Lung microvascular endothelial cell (primary cell): ENCODE results near the gene PIK3R4. TPM values are rescaled to one million over a fixed set of nuclear protein-coding genes. Genes with fewer than 3 reads are reported as not detected.

ENCODE experiments used
- DNase-seq, 2 donors: peaks; one replicate each; pipeline versions ENCODE4 v3.0.0 to v3.0.0-alpha.2; 2010; ENCODE audit warnings: low read depth in 2 of 2
- total RNA-seq: library from RNA; depleted of rRNA; stranded (reverse); fragments of >200 nt; gene quantifications from 2 replicates; pipeline ENCODE4 v1.2.1, GENCODE V29; 2014

Gene PIK3R4
- total RNA-seq, 1 donor from 2014 or later, result 30.4 TPM

- DNase-seq, result no peak
Measured at GRCh38 chr3:130688697-130689470, 57.7 kb downstream of the PIK3R4 start.

- DNase-seq, result no peak
Measured at GRCh38 chr3:130688015-130688688, 58.5 kb downstream of the PIK3R4 start.

- no peak for DNase-seq
Measured at GRCh38 chr3:130687327-130687726, 59.3 kb downstream of the PIK3R4 start.

- no peak for DNase-seq
Measured at GRCh38 chr3:130686833-130687232, 59.8 kb downstream of the PIK3R4 start.

GRCh38 chr3:130682131-130682530, 64.5 kb downstream of the PIK3R4 start:
- DNase-seq, result no peak

- DNase-seq, result no peak
Measured at GRCh38 chr3:130679218-130679617, 67.4 kb downstream of the PIK3R4 start.

GRCh38 chr3:130677343-130677742, 69.3 kb downstream of the PIK3R4 start:
- DNase-seq, result no peak

- DNase-seq, result no peak
Measured at GRCh38 chr3:130671545-130672312, 74.9 kb downstream of the PIK3R4 start.

GRCh38 chr3:130669740-130670139, 76.9 kb downstream of the PIK3R4 start:
- DNase-seq, result no peak

- DNase-seq, result no peak
Measured at GRCh38 chr3:130663092-130663491, 83.5 kb downstream of the PIK3R4 start.

- DNase-seq, result no peak
Measured at GRCh38 chr3:130662501-130662996, 84.1 kb downstream of the PIK3R4 start.

GRCh38 chr3:130661140-130661891, 85.3 kb downstream of the PIK3R4 start:
- peak; percentile 5 to 51 for DNase-seq

- no peak for DNase-seq
Measured at GRCh38 chr3:130659911-130660310, 86.7 kb downstream of the PIK3R4 start.

GRCh38 chr3:130658678-130659077, 88.0 kb downstream of the PIK3R4 start:
- peak; percentile 10 to 33 for DNase-seq

- DNase-seq, result no peak
Measured at GRCh38 chr3:130656627-130657026, 90.0 kb downstream of the PIK3R4 start.

- DNase-seq, result no peak
Measured at GRCh38 chr3:130654921-130655320, 91.7 kb downstream of the PIK3R4 start.

- no peak for DNase-seq
Measured at GRCh38 chr3:130654091-130654490, 92.5 kb downstream of the PIK3R4 start.

- no peak for DNase-seq
Measured at GRCh38 chr3:130649061-130649654, 97.5 kb downstream of the PIK3R4 start.

GRCh38 chr3:130648293-130648692, 98.3 kb downstream of the PIK3R4 start:
- DNase-seq, result no peak

- DNase-seq, result no peak
Measured at GRCh38 chr3:130645261-130645660, 101.4 kb downstream of the PIK3R4 start.
